A673 (cell line): Measurements from ENCODE around the gene DPM2. TPM values are rescaled to one million over a fixed set of nuclear protein-coding genes. Genes with fewer than 3 reads are reported as not detected.
A peak's percentile ranks its signal among the peaks of the same experiment; 100 is the strongest.

Experiments
- BruUV-seq: library from RNA; stranded (reverse); fragments of 400-500 nt; replicated peaks from 2 replicates; lab custom pipeline; 2021; lab: Mats Ljungman, UMichigan
- CTCF ChIA-PET: fragments of 300-600 bp; sonication (Branson Sonifier 250); formaldehyde crosslinking; loops from one replicate; lab custom pipeline; 2022; ENCODE audit warnings: antibody characterized with exemption; lab: Charles Lee
- POLR2A ChIA-PET: fragments of 300-600 bp; sonication (Branson Sonifier 250); formaldehyde crosslinking; loops from one replicate; lab custom pipeline; 2022; ENCODE audit warnings: antibody characterized with exemption; ENCODE audit not compliant: low non-redundant PET; lab: Charles Lee
- DNase-seq: peaks from one replicate; pipeline ENCODE4 v3.0.0-alpha.2; 2015; ENCODE audit warnings: low spot score
- H3K27ac ChIP-seq: fragments of 200-600 bp; sonication (generic); 2 replicates; pipeline ENCODE4 v1.5.1; 2016; ENCODE audit warnings: mixed run types, low read depth, mild to moderate bottlenecking, mixed read lengths, antibody characterized with exemption, low read length; ENCODE audit not compliant: poor library complexity, severe bottlenecking
- H3K27me3 ChIP-seq: fragments of 200-600 bp; sonication (generic); replicated peaks from 2 replicates; pipeline ENCODE4 v1.6.1; 2017; ENCODE audit warnings: mixed run types, low read depth, mild to moderate bottlenecking, mixed read lengths, antibody characterized with exemption, low read length; ENCODE audit not compliant: insufficient read depth, poor library complexity
- H3K36me3 ChIP-seq: fragments of 200-600 bp; sonication (generic); 2 replicates; pipeline ENCODE4 v1.6.1; 2016; ENCODE audit warnings: mixed run types, mild to moderate bottlenecking, mixed read lengths, antibody characterized with exemption, low read length; ENCODE audit not compliant: insufficient read depth, poor library complexity, severe bottlenecking
- H3K4me1 ChIP-seq: fragments of 200-600 bp; sonication (generic); 2 replicates; pipeline ENCODE4 v1.6.1; 2017; ENCODE audit warnings: mixed run types, mild to moderate bottlenecking, mixed read lengths, antibody characterized with exemption, low read length; ENCODE audit not compliant: insufficient read depth, poor library complexity, severe bottlenecking
- H3K4me3 ChIP-seq: fragments of 200-600 bp; sonication (generic); 2 replicates; pipeline ENCODE4 v1.5.1; 2016; ENCODE audit warnings: low read depth, mixed run types, mild to moderate bottlenecking, mixed read lengths, low read length; ENCODE audit not compliant: poor library complexity, severe bottlenecking
- H3K9me3 ChIP-seq: fragments of 200-600 bp; sonication (generic); 2 replicates; pipeline ENCODE4 v1.6.1; 2016; ENCODE audit warnings: mixed run types, low read depth, mild to moderate bottlenecking, mixed read lengths, antibody characterized with exemption, low read length; ENCODE audit not compliant: poor library complexity, severe bottlenecking
- EZH2 ChIP-seq: fragments of 200-600 bp; sonication (generic); IDR thresholded peaks from 2 replicates; pipeline ENCODE4 v1.6.1; 2017; ENCODE audit warnings: borderline replicate concordance, low read depth, mild to moderate bottlenecking, mixed read lengths, antibody characterized with exemption, low read length; ENCODE audit not compliant: poor library complexity, severe bottlenecking
- intact Hi-C: fragments of 100-400 bp; cut with micrococcal nuclease; formaldehyde crosslinking; loops from one replicate; pipeline ENCODE4 v1.10.0; 2022; ENCODE audit not compliant: unreplicated experiment
- total RNA-seq: library from RNA; stranded (reverse); gene quantifications from 2 replicates; pipeline ENCODE4 v1.2.3, GENCODE V29; 2021
- TF ChIP-seq, protein P1 (sequence below): fragments of 300-800, 200-600 bp; sonication (generic); conservative IDR thresholded peaks from 2 replicates; pipeline ENCODE4 v1.5.1; 2017; ENCODE audit warnings: low read depth, mild to moderate bottlenecking, antibody characterized with exemption, low read length, moderate library complexity, mixed read lengths

Gene DPM2
- total RNA-seq, 1 experiment from 2014 or later = 51.5 TPM

DNA sequence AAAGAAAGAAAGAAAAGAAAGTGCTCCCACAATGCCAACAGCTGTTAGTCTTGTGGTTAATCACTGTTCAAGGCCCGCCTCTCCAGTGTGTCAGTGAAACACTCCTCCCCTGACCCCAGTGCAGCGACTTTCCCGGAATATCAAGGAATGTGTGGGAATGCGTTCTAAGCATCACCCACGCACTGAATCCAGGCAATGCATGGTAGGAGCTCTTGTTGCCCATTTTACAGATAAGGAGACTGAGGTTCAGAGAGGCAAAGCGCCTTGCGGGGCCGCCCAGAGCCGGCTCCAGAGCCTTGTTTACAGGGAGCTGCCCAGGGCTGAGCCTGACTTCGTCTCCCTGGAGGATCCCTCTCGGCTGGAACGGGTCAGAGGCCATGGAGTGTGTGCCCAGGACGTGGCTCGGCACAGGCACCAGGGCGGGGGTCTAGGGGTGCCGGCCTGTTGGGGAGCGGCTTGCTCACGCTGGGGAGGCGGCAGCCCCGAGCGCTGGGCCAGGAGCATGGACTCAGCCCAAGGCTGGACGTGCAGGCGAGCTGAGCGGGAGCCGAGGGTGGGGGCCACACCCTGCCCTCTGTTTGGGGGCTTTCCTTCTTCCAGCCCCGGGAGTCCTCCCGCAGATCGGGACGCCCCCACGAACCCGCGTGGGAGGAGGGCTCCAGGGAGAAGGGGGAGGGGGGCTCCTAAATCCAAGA lies 39.1 kb downstream of the DPM2 start:
- Histone ChIP-seq H3K36me3 (peaks cover 34% of the 10 kb centered on the region), H3K4me3 (peak overlapping the region; percentile 96), H3K27ac (peak overlapping the region; percentile 85), H3K4me1 (peaks cover 9% of the 10 kb centered on the region), H3K9me3 (peaks cover 7% of the 10 kb centered on the region), H3K27me3 (no peaks in the 10 kb centered on the region)
- DNase-seq = peak; percentile 47
- ChIA-PET CTCF (no interaction called here), POLR2A (no interaction called here)
- BruUV-seq = no TSS peak
- intact Hi-C loops = no loop called here
- no peak for TF ChIP-seq EZH2
- TF ChIP-seq, protein P1, sequence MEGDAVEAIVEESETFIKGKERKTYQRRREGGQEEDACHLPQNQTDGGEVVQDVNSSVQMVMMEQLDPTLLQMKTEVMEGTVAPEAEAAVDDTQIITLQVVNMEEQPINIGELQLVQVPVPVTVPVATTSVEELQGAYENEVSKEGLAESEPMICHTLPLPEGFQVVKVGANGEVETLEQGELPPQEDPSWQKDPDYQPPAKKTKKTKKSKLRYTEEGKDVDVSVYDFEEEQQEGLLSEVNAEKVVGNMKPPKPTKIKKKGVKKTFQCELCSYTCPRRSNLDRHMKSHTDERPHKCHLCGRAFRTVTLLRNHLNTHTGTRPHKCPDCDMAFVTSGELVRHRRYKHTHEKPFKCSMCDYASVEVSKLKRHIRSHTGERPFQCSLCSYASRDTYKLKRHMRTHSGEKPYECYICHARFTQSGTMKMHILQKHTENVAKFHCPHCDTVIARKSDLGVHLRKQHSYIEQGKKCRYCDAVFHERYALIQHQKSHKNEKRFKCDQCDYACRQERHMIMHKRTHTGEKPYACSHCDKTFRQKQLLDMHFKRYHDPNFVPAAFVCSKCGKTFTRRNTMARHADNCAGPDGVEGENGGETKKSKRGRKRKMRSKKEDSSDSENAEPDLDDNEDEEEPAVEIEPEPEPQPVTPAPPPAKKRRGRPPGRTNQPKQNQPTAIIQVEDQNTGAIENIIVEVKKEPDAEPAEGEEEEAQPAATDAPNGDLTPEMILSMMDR = no peak

DNA sequence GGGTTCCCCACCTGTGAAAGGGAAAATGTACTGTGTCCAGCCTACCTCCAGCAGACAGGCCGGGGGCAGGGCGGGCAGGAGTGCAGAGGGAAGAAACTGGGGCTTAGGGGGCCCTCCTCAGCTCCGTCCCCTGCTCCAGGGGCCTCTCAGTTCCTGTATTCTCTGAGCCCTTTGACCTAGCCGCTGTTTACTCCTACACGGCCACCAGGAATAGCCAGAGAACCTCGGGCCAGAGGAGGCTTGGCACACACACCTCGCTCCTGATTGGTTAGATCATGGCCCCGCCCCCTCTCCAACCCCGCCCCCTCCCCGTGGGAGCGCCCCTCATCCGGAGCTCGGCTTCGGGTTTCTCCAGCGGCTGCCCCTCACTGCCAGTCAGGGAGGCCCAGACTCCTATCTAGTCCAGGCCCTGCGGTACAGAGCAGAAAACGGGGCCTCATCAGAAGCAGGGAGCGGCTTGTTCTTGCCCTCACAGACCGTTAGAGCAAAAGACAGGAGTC lies 40.4 kb downstream of the DPM2 start:
- no peak for TF ChIP-seq EZH2
- TF ChIP-seq, protein P1 = no peak
- no peaks in the 10 kb centered on the region for H3K27me3 ChIP-seq
- H3K4me3 ChIP-seq = no peak overlapping the region
- no TSS peak for BruUV-seq
- ChIA-PET CTCF (interaction anchor here (0.6 kb wide), 2 partner anchors 27 to 524 kb away, joined by 7 to 9 read pairs; partner anchors contain the start of gene CERCAM), POLR2A (interaction anchor here (0.6 kb wide), 1 partner anchor 170 kb away, joined by 10 read pairs; no protein-coding TSS in a partner anchor)
- H3K4me1 ChIP-seq = peaks cover 9% of the 10 kb centered on the region
- peak overlapping the region; percentile 59 for H3K27ac ChIP-seq
- peaks cover 15% of the 10 kb centered on the region for H3K9me3 ChIP-seq
- intact Hi-C loops = no loop called here
- H3K36me3 ChIP-seq = peaks cover 47% of the 10 kb centered on the region
- DNase-seq = peak; percentile 82

DNA sequence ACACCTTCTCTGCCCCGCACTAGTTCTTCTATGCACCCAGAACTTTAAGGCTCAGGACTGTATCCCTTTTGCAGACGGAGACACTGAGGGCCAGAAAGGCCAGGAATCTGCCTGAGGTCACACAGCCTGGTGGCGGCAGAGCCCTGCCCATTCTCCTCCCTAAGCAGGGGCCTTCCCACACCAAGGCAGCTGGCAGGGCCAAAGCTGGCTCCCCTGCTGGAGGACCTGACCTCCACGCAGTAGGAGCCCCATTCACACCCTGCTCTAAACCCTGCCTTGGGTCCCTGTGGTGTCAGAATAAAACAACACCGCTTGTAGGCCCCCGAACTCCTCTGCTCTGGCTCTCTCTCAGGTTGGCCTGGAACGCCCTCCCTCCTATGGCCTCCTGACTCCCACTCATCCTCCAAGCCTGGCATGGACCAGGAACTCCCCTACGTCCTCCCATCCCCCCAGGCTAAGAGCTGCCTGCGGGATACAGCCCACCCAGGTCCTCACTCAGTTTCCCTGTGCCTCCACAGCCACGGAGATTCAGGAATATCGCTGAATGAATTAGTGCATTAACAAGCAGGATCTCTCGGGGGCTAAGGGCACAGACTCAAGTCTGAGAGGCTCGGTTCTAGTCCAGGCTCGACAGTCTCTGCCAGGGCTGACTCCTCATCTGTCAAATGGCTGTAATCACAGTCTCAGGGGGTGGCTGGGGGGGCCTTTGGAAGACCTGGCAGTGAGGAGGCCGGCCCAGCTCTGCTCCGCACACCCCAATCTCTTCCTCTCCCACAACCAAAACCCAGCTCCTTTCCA lies 41.1 kb downstream of the DPM2 start:
- H3K36me3 ChIP-seq = peaks cover 50% of the 10 kb centered on the region
- intact Hi-C loops = no loop called here
- H3K9me3 ChIP-seq = peaks cover 15% of the 10 kb centered on the region
- DNase-seq = no peak
- CTCF ChIA-PET = interaction anchor here (0.6 kb wide), 1 partner anchor 524 kb away, joined by 9 read pairs; the partner anchor contains the start of gene CERCAM
- POLR2A ChIA-PET = no interaction called here
- TF ChIP-seq EZH2 = no peak
- TF ChIP-seq, protein P1 = no peak
- peaks cover 9% of the 10 kb centered on the region for H3K4me1 ChIP-seq
- no peaks in the 10 kb centered on the region for H3K27me3 ChIP-seq
- no peak overlapping the region for H3K4me3 ChIP-seq
- H3K27ac ChIP-seq = peak overlapping the region; percentile 59
- no TSS peak for BruUV-seq
